ENCODE results near the gene MOGAT2. TPM values are rescaled to one million over a fixed set of nuclear protein-coding genes. Genes with fewer than 3 reads are reported as not detected.

MOGAT2 gene
- total RNA-seq, 1 experiment from 2014 or later, result 0.12 TPM

GRCh38 chr11:75760243-75760642 is 42.6 kb downstream of the MOGAT2 start:
- TF ChIP-seq EZH2phosphoT487 (IDR thresholded peaks at IDR 0.05; ENCODE audit: borderline replicate concordance) (no peak), ZNF274 (IDR thresholded peaks at IDR 0.05; ENCODE audit: low read depth, low read length) (no peak), SRF (IDR thresholded peaks at IDR 0.05; ENCODE audit: low read depth) (no peak), SP1 (IDR thresholded peaks at IDR 0.05; ENCODE audit: low read depth) (no peak), MAX (IDR thresholded peaks at IDR 0.05) (no peak), JUND (IDR thresholded peaks at IDR 0.05) (no peak), TCF7L2 (IDR thresholded peaks at IDR 0.05; ENCODE audit: borderline replicate concordance, extremely low read depth, insufficient read depth, insufficient read length) (no peak), POLR2AphosphoS5 (IDR thresholded peaks at IDR 0.05; ENCODE audit: low read depth, low read length) (no peak), CTCF (IDR thresholded peaks at IDR 0.05 in 2 of 3, conservative IDR thresholded peaks at IDR 0.05 in 1 of 3; ENCODE audit: borderline replicate concordance in 1 of 3, insufficient read depth in 1 of 3, low read depth in 2 of 3, low read length in 2 of 3) (no peak), POLR2A (IDR thresholded peaks at IDR 0.05; ENCODE audit: borderline replicate concordance, extremely low read depth, insufficient read depth, insufficient read length) (no peak), FOSL1 (IDR thresholded peaks at IDR 0.05; ENCODE audit: low read depth) (no peak), EZH2 (IDR thresholded peaks at IDR 0.05) (no peak), YY1 (IDR thresholded peaks at IDR 0.05; ENCODE audit: extremely low read depth, insufficient replicate concordance, low read depth, low read length) (no peak), CBX3 (IDR thresholded peaks at IDR 0.05; ENCODE audit: low read depth) (no peak), SIN3A (IDR thresholded peaks at IDR 0.05; ENCODE audit: low read depth) (no peak)
- ChIA-PET CTCF (no interaction called here), POLR2A (no interaction called here), RAD21 (ENCODE audit: low non-redundant PET in 1 of 2, low total read pairs in 2 of 2, uncharacterized antibody in 2 of 2, unreplicated experiment in 2 of 2) (no interaction called here)
- Histone ChIP-seq H3K9ac (ENCODE audit: low read length) (no peak overlapping the region), H3K36me3 (ENCODE audit: control insufficient read depth in 1 of 2, insufficient read depth in 2 of 2, low read length in 2 of 2) (no peaks in the 10 kb centered on the region), H2AFZ (ENCODE audit: low read depth, low read length, poor library complexity, severe bottlenecking) (no peak overlapping the region), H3K4me2 (ENCODE audit: low read length) (no peak overlapping the region), H3K27me3 (ENCODE audit: insufficient read depth, low read length) (no peaks in the 10 kb centered on the region), H3K27ac (ENCODE audit: low read depth, low read length) (no peak overlapping the region), H4K20me1 (ENCODE audit: insufficient read depth) (no peaks in the 10 kb centered on the region), H3K4me3 (replicated peaks in 1 of 2; ENCODE audit: low read depth in 1 of 2, low read length in 2 of 2) (no peak overlapping the region), H3K79me2 (ENCODE audit: insufficient read depth, low read length) (no peaks in the 10 kb centered on the region), H3K9me3 (ENCODE audit: control insufficient read depth in 1 of 2, insufficient read depth in 1 of 2, low read depth in 1 of 2, low read length in 2 of 2) (no peaks in the 10 kb centered on the region), H3K9me2 (ENCODE audit: insufficient read depth) (no peaks in the 10 kb centered on the region), H3K4me1 (ENCODE audit: control insufficient read depth in 1 of 2, insufficient read depth in 2 of 2, low read length in 2 of 2) (no peaks in the 10 kb centered on the region)
- ATAC-seq, result no peak
- no peak for DNase-seq (ENCODE audit: low read depth, low spot score)
- intact Hi-C loops (cut with micrococcal nuclease), result no loop called here
- BruUV-seq (replicated peaks), result no TSS peak
